ENCODE data around the gene XRCC1.
A peak's percentile ranks its signal among the peaks of the same experiment; 100 is the strongest.

The XRCC1 gene

GRCh38 chr19:43584484-43584883 lies 9.2 kb upstream of the XRCC1 start:
- no peak for DNase-seq
- in situ Hi-C loops (cut with MboI; ENCODE audit: low pct_unique_long_range_greater_than_20kb, low sequenced_read_pairs), result no loop called here

GRCh38 chr19:43582495-43582894 lies 7.2 kb upstream of the XRCC1 start:
- no peak for DNase-seq
- in situ Hi-C loops (cut with MboI; ENCODE audit: low pct_unique_long_range_greater_than_20kb, low sequenced_read_pairs), result no loop called here

- in situ Hi-C loops (cut with MboI; ENCODE audit: low pct_unique_long_range_greater_than_20kb, low sequenced_read_pairs), result no loop called here
- DNase-seq, result no peak
These were observed 6.1 kb upstream of the XRCC1 start for GRCh38 chr19:43581467-43581866.

- no peak for DNase-seq
- in situ Hi-C loops (cut with MboI; ENCODE audit: low pct_unique_long_range_greater_than_20kb, low sequenced_read_pairs), result no loop called here
These were observed 3.5 kb upstream of the XRCC1 start for GRCh38 chr19:43578787-43579186.

- DNase-seq, result no peak
- in situ Hi-C loops (cut with MboI; ENCODE audit: low pct_unique_long_range_greater_than_20kb, low sequenced_read_pairs), result no loop called here
These were observed 890 bp upstream of the XRCC1 start for GRCh38 chr19:43575955-43576878.

GRCh38 chr19:43574424-43575155 lies 737 bp downstream of the XRCC1 start:
- no peak for DNase-seq
- in situ Hi-C loops (cut with MboI; ENCODE audit: low pct_unique_long_range_greater_than_20kb, low sequenced_read_pairs), result no loop called here

- in situ Hi-C loops (cut with MboI; ENCODE audit: low pct_unique_long_range_greater_than_20kb, low sequenced_read_pairs), result no loop called here
- no peak for DNase-seq
These were observed 3.1 kb downstream of the XRCC1 start for GRCh38 chr19:43572171-43572588.

GRCh38 chr19:43570174-43570791 lies 5.0 kb downstream of the XRCC1 start:
- in situ Hi-C loops (cut with MboI; ENCODE audit: low pct_unique_long_range_greater_than_20kb, low sequenced_read_pairs), result no loop called here
- DNase-seq, result no peak

GRCh38 chr19:43569657-43570056 lies 5.7 kb downstream of the XRCC1 start:
- in situ Hi-C loops (cut with MboI; ENCODE audit: low pct_unique_long_range_greater_than_20kb, low sequenced_read_pairs), result no loop called here
- DNase-seq, result no peak

GRCh38 chr19:43564800-43565199 lies 10.5 kb downstream of the XRCC1 start:
- in situ Hi-C loops (cut with MboI; ENCODE audit: low pct_unique_long_range_greater_than_20kb, low sequenced_read_pairs), result no loop called here
- no peak for DNase-seq

GRCh38 chr19:43563816-43564457 lies 11.4 kb downstream of the XRCC1 start:
- in situ Hi-C loops (cut with MboI; ENCODE audit: low pct_unique_long_range_greater_than_20kb, low sequenced_read_pairs), result no loop called here
- no peak for DNase-seq

- DNase-seq, result peak; percentile 99
- in situ Hi-C loops (cut with MboI; ENCODE audit: low pct_unique_long_range_greater_than_20kb, low sequenced_read_pairs), result no loop called here
These were observed 12.6 kb downstream of the XRCC1 start for GRCh38 chr19:43562698-43563241.

GRCh38 chr19:43562226-43562697 lies 13.1 kb downstream of the XRCC1 start:
- DNase-seq, result no peak

GRCh38 chr19:43561139-43561970 lies 14.0 kb downstream of the XRCC1 start:
- no peak for DNase-seq

More at GRCh38 chr19:43562226-43562697, 13.1 kb downstream of the XRCC1 start:
- in situ Hi-C loops (cut with MboI; ENCODE audit: low pct_unique_long_range_greater_than_20kb, low sequenced_read_pairs), result no loop called here

GRCh38 chr19:43560687-43561086 lies 14.6 kb downstream of the XRCC1 start:
- DNase-seq, result no peak
- in situ Hi-C loops (cut with MboI; ENCODE audit: low pct_unique_long_range_greater_than_20kb, low sequenced_read_pairs), result no loop called here

More at GRCh38 chr19:43561139-43561970, 14.0 kb downstream of the XRCC1 start:
- in situ Hi-C loops (cut with MboI; ENCODE audit: low pct_unique_long_range_greater_than_20kb, low sequenced_read_pairs), result no loop called here

GRCh38 chr19:43555185-43555770 lies 20.0 kb downstream of the XRCC1 start:
- in situ Hi-C loops (cut with MboI; ENCODE audit: low pct_unique_long_range_greater_than_20kb, low sequenced_read_pairs), result no loop called here
- DNase-seq, result peak; percentile 75

- DNase-seq, result no peak
- in situ Hi-C loops (cut with MboI; ENCODE audit: low pct_unique_long_range_greater_than_20kb, low sequenced_read_pairs), result no loop called here
These were observed 20.9 kb downstream of the XRCC1 start for GRCh38 chr19:43554317-43554895.
